ENCODE measurements around the gene MEN1.

DNA sequence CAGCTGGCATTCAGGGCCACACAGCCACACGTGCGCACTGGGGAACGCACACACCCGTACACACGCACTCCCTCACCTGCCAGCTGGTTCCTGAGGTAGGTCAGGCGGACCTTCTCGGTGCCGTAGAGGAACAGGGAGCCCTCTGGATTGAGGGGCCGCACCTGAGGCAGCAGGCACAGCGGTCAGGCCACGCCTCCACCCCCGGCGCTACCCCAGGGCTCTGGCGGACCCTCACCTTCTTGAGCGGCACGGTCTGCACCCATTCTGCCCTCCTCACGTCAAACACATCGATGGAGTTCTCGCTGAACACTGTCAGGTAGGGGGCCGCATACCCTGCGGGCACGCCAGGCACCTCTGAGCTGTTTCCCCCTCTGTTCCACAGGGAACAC is 17.1 kb upstream of the MEN1 start:
- no peak for TF ChIP-seq POLR2A (IDR thresholded peaks at IDR 0.05; ENCODE audit: insufficient read depth in 1 of 2, low read depth in 2 of 2, low read length in 2 of 2)
- no peak for TF ChIP-seq HMGA1 (CRISPR knock-in tag; conservative IDR thresholded peaks at IDR 0.05)
- TF ChIP-seq, protein P1, sequence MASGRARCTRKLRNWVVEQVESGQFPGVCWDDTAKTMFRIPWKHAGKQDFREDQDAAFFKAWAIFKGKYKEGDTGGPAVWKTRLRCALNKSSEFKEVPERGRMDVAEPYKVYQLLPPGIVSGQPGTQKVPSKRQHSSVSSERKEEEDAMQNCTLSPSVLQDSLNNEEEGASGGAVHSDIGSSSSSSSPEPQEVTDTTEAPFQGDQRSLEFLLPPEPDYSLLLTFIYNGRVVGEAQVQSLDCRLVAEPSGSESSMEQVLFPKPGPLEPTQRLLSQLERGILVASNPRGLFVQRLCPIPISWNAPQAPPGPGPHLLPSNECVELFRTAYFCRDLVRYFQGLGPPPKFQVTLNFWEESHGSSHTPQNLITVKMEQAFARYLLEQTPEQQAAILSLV (CRISPR knock-in tag; IDR thresholded peaks at IDR 0.05; ENCODE audit: borderline replicate concordance) = no peak
- TF ChIP-seq MEF2D (CRISPR knock-in tag; IDR thresholded peaks at IDR 0.05) = no peak
- no peak for TF ChIP-seq ZNF83 (CRISPR knock-in tag; IDR thresholded peaks at IDR 0.05; ENCODE audit: borderline replicate concordance)
- no peak for TF ChIP-seq MYNN (CRISPR knock-in tag; IDR thresholded peaks at IDR 0.05; ENCODE audit: low read depth)
- TF ChIP-seq ATF1 (CRISPR knock-in tag; IDR thresholded peaks at IDR 0.05) = no peak
- TF ChIP-seq ZNF224 (CRISPR knock-in tag; IDR thresholded peaks at IDR 0.05) = no peak
- TF ChIP-seq TAF1 (CRISPR knock-in tag; IDR thresholded peaks at IDR 0.05) = no peak
- TF ChIP-seq, protein P2, sequence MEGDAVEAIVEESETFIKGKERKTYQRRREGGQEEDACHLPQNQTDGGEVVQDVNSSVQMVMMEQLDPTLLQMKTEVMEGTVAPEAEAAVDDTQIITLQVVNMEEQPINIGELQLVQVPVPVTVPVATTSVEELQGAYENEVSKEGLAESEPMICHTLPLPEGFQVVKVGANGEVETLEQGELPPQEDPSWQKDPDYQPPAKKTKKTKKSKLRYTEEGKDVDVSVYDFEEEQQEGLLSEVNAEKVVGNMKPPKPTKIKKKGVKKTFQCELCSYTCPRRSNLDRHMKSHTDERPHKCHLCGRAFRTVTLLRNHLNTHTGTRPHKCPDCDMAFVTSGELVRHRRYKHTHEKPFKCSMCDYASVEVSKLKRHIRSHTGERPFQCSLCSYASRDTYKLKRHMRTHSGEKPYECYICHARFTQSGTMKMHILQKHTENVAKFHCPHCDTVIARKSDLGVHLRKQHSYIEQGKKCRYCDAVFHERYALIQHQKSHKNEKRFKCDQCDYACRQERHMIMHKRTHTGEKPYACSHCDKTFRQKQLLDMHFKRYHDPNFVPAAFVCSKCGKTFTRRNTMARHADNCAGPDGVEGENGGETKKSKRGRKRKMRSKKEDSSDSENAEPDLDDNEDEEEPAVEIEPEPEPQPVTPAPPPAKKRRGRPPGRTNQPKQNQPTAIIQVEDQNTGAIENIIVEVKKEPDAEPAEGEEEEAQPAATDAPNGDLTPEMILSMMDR (CRISPR knock-in tag; IDR thresholded peaks at IDR 0.05) = no peak
- TF ChIP-seq ZNF331 (CRISPR knock-in tag; IDR thresholded peaks at IDR 0.05) = no peak
- no peak for TF ChIP-seq MIXL1 (CRISPR knock-in tag; IDR thresholded peaks at IDR 0.05)
- TF ChIP-seq CBFB (CRISPR knock-in tag; IDR thresholded peaks at IDR 0.05) = no peak

Measured in HepG2 (cell line).